ENCODE results near the gene JMJD4.

JMJD4 gene

GRCh38 chr1:227749916-227750710 is 15.0 kb upstream of the JMJD4 start:
- DNase-seq (ENCODE audit: low spot score), result no peak

- DNase-seq (ENCODE audit: low spot score), result no peak
Measured at GRCh38 chr1:227749225-227749624, 14.1 kb upstream of the JMJD4 start.

- no peak for DNase-seq (ENCODE audit: low spot score)
Measured at GRCh38 chr1:227748496-227749182, 13.5 kb upstream of the JMJD4 start.

GRCh38 chr1:227747948-227748495 is 12.9 kb upstream of the JMJD4 start:
- no peak for DNase-seq (ENCODE audit: low spot score)

GRCh38 chr1:227747382-227747781 is 12.3 kb upstream of the JMJD4 start:
- DNase-seq (ENCODE audit: low spot score), result no peak

GRCh38 chr1:227746676-227747075 is 11.6 kb upstream of the JMJD4 start:
- no peak for DNase-seq (ENCODE audit: low spot score)

GRCh38 chr1:227745568-227746265 is 10.6 kb upstream of the JMJD4 start:
- no peak for DNase-seq (ENCODE audit: low spot score)

- DNase-seq (ENCODE audit: low spot score), result no peak
Measured at GRCh38 chr1:227744668-227745067, 9.6 kb upstream of the JMJD4 start.

- DNase-seq (ENCODE audit: low spot score), result no peak
Measured at GRCh38 chr1:227742738-227743715, 7.9 kb upstream of the JMJD4 start.

GRCh38 chr1:227741166-227741870 is 6.2 kb upstream of the JMJD4 start:
- no peak for DNase-seq (ENCODE audit: low spot score)

- no peak for DNase-seq (ENCODE audit: low spot score)
Measured at GRCh38 chr1:227740401-227740960, 5.4 kb upstream of the JMJD4 start.

GRCh38 chr1:227739636-227740035 is 4.5 kb upstream of the JMJD4 start:
- no peak for DNase-seq (ENCODE audit: low spot score)

- DNase-seq (ENCODE audit: low spot score), result no peak
Measured at GRCh38 chr1:227738820-227739219, 3.7 kb upstream of the JMJD4 start.

- DNase-seq (ENCODE audit: low spot score), result no peak
Measured at GRCh38 chr1:227736814-227737432, 1.8 kb upstream of the JMJD4 start.

GRCh38 chr1:227735539-227736285 is 610 bp upstream of the JMJD4 start:
- no peak for DNase-seq (ENCODE audit: low spot score)

GRCh38 chr1:227734546-227734855 is 601 bp downstream of the JMJD4 start:
- DNase-seq (ENCODE audit: low spot score), result no peak

- DNase-seq (ENCODE audit: low spot score), result no peak
Measured at GRCh38 chr1:227733751-227734545, 1.2 kb downstream of the JMJD4 start.

GRCh38 chr1:227733309-227733705 is 1.8 kb downstream of the JMJD4 start:
- DNase-seq (ENCODE audit: low spot score), result no peak
